Fibroblast of peridontal ligament (primary cell): Measurements from ENCODE around the gene USP36.
A peak's percentile ranks its signal among the peaks of the same experiment; 100 is the strongest.
"Not testable (repeated sequence)": the region's sequence is repeated elsewhere in the genome, so short reads cannot be mapped to it uniquely, and the experiment has no call there.

Experiments used
- DNase-seq: peaks from one replicate; pipeline ENCODE4 v3.0.0-alpha.2; 2010; ENCODE audit errors: extremely low read depth

The USP36 gene

GRCh38 chr17:78872486-78872885 is 31.9 kb upstream of the USP36 start:
- no peak for DNase-seq

GRCh38 chr17:78870621-78871020 is 30.0 kb upstream of the USP36 start:
- DNase-seq: no peak

GRCh38 chr17:78868391-78868790 is 27.8 kb upstream of the USP36 start:
- peak; percentile 95 for DNase-seq

- DNase-seq: not testable (repeated sequence)
These were observed 26.4 kb upstream of the USP36 start for GRCh38 chr17:78867046-78867445.

- peak; percentile 81 for DNase-seq
These were observed 25.2 kb upstream of the USP36 start for GRCh38 chr17:78865682-78866390.

GRCh38 chr17:78864117-78864516 is 23.5 kb upstream of the USP36 start:
- DNase-seq: no peak

DNA sequence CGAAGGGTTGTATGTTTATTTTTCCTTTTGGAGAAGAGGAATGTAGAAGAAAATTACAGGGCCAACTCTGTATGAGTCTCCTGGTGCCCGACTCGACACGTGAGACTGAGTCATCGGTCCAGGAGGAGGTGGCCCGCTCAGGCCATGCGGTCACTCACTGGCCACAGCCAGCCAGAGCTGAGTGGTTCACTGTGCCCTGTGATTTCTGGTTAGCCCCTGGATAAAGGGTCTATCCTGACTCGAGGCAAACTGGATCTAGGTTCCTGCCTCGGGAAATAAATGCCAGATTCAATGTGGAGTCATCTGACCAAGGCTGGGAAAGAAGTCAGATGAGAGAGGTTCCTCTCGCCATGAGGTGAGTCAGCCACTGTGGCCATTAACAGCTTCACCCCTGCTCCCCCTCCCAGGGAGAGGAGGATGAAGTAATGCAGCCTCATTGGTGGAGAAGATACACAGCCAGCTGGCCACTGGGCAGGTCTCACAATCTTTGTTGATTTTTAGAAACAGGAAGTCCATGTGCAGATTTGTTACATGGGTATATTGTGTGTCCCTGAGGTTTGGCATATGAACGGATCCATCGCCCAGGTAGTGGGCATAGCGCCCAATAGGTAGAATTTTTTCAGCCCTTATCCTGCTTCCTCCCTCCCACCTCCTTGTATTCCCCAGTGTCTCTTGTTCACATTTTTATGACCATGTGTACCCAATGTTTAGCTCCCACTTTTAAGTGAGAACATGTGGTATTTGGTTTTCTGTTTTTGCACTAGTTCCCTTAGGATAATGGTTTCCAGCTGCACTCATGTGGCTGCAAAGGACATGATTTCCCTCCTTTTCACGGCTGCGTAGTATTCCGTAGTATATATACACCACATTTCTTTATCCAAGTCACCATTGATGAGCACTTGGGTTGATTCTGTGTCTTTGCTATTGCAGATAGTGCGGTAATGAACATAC is 21.7 kb upstream of the USP36 start:
- peak; percentile 98 for DNase-seq

- no peak for DNase-seq
These were observed 20.6 kb upstream of the USP36 start for GRCh38 chr17:78861229-78861628.

DNA sequence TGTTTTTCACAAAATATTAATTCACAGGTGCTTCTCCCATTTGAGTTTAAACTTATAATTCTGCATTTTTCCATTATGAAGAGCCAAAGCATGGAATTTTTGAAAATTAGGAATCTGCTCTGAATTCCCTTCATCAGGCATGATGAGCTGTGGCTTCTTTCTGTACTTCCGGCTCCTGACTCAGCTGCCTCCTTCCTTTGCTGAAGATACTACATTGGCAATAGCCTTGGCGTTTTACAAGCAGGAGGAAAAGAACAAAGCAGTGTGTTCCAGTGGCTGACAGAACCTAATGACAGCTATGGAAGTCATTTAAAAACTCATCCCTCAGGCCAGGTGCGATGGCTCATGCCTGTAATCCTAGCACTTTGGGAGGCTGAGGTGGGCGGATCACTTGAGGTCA is 18.4 kb upstream of the USP36 start:
- no peak for DNase-seq

DNA sequence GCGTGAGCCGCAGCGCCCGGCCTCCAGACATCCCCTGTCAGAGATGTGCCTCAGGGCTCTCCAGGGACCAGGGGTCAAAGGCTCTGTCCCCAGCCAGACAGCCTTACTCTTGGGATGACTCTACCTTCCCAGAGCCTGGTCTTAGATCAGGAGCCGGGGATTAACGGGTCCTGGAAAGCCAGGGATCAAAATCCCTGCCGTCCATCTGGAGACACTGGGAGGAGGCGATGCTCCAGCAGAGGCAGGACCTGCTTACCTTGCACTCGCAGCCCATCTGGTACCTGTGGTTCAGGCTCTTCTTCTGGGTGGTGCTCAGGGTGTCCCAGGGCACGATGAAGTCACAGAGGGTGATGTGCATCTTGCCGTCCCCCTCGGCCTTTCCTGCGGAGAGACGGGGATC is 16.7 kb upstream of the USP36 start:
- no peak for DNase-seq

- DNase-seq: no peak
These were observed 15.0 kb upstream of the USP36 start for GRCh38 chr17:78855561-78856165.

- no peak for DNase-seq
These were observed 13.9 kb upstream of the USP36 start for GRCh38 chr17:78854508-78854907.

- no peak for DNase-seq
These were observed 13.3 kb upstream of the USP36 start for GRCh38 chr17:78853926-78854394.

GRCh38 chr17:78852709-78853121 is 12.1 kb upstream of the USP36 start:
- no peak for DNase-seq

GRCh38 chr17:78849026-78849425 is 8.4 kb upstream of the USP36 start:
- no peak for DNase-seq

GRCh38 chr17:78847052-78847451 is 6.4 kb upstream of the USP36 start:
- DNase-seq: no peak

DNA sequence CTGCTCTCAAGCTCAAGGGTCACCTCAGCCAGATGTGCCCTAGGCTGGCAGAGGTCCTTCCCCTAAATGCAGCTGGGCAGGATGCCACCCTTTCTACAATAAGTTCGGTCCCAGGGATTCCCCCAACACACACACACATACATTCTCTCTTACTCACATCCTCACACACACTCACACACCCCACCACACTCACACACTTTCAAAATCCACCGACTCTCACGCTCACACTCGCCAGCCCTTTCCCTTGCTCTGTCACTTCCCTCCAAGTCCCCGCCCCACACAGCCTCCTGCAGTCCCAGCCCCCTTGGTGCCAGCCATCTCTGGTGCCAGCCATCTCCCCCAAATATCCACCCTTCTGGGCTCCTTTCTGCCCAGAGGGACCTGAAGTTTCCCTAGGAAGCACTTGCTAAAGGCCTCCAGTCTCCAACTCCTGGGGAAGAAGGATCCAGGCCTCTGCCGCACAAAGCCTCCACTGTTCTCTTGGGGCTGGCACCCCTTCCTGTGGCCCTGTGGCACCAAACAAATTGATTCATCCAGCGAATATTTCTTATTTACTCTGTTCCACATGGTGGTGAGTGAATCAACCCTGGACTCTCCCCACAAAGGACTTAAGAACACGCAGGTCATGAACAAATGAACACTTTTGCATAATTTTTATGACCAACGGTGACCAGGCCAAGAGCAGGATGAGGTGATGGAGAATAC is 3.8 kb upstream of the USP36 start:
- DNase-seq: peak; percentile 52

DNA sequence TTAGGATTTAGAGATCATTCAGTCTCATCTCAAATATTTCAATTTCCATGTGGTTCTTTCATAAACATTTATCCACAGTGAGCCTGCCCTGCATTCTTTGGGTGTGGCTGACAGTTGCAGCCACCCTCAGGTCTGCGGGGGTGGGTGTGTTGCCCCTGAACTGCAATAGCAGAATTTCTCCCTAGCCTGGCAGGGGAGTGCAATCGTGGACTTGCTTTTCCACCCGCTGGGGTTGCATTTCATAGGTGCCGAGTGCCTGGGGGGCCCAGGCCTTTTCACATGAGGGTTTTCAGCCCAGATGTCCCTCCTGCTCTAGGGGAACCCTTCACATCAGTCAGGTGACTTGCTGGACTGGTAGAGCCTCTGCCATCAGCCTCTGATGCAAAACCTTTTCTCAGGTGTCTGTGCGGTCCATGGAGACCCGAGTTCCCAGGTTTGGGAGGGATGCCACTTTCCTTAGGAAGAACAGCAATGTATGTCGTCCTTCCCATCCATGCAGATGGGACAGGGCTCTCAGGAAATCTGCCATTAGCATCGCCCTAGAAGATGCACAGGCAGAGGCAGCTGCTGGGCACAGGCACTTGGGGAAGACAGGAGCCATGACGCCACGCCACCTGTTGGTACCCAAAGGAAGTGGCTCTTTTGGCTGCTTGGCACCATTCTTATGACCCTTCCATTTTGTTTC is 2.4 kb upstream of the USP36 start:
- DNase-seq: no peak

- DNase-seq: no peak
These were observed 159 bp downstream of the USP36 start for GRCh38 chr17:78840530-78840779.

- DNase-seq: peak; percentile 75
These were observed 668 bp downstream of the USP36 start for GRCh38 chr17:78839762-78840529.
